GM10248 (cell line): ENCODE results near the gene MAP1LC3B2.

Experiments used
- CTCF ChIA-PET: fragments of 300-600 bp; sonication (Branson Sonifier 250); formaldehyde crosslinking; extraction: SDS; loops from one replicate; lab custom pipeline; 2021; ENCODE audit warnings: antibody characterized with exemption; lab: Yijun Ruan, JAX
- POLR2A ChIA-PET: fragments of 350-650 bp; sonication (Branson Sonifier 250); formaldehyde crosslinking; extraction: SDS; loops from one replicate; lab custom pipeline; 2020; ENCODE audit warnings: antibody characterized with exemption; lab: Yijun Ruan, JAX
- DNase-seq: peaks from one replicate; pipeline ENCODE4 v3.0.0; 2012; ENCODE audit errors: extremely low spot score
- CTCF ChIP-seq: IDR thresholded peaks from 2 replicates; pipeline ENCODE4 v1.5.1; 2012; ENCODE audit warnings: mild to moderate bottlenecking, low read depth; ENCODE audit errors: extremely low read depth, missing control alignments, control extremely low read depth

The MAP1LC3B2 gene

GRCh38 chr12:116547955-116548501 is 11.2 kb upstream of the MAP1LC3B2 start:
- DNase-seq = peak; percentile 51
- no peak for TF ChIP-seq CTCF
- CTCF ChIA-PET = interaction anchor here (1.2 to 1.9 kb wide), 2 partner anchors 11 to 12 kb away, joined by 4 to 9 read pairs; partner anchors contain the start of gene MAP1LC3B2
- POLR2A ChIA-PET = interaction anchor here (0.7 kb wide), 1 partner anchor 150 kb away, joined by 3 read pairs; no protein-coding TSS in a partner anchor

- ChIA-PET CTCF (interaction anchor here (0.9 to 1.0 kb wide), 3 partner anchors 10 to 552 kb away, joined by 3 to 4 read pairs (median 3); partner anchors contain the start of gene MAP1LC3B2), POLR2A (interaction anchor here (1.1 kb wide), 1 partner anchor 9 kb away, joined by 3 read pairs; the partner anchor contains the start of gene MAP1LC3B2)
- TF ChIP-seq CTCF = no peak
- no peak for DNase-seq
Observed at GRCh38 chr12:116549993-116550392, 9.2 kb upstream of the MAP1LC3B2 start.

- ChIA-PET CTCF (no interaction called here), POLR2A (no interaction called here)
- DNase-seq = no peak
- no peak for TF ChIP-seq CTCF
Observed at GRCh38 chr12:116551151-116551550, 8.0 kb upstream of the MAP1LC3B2 start.

- POLR2A ChIA-PET = no interaction called here
- DNase-seq = no peak
- CTCF ChIA-PET = interaction anchor here (1.1 kb wide), 1 partner anchor 8 kb away, joined by 3 read pairs; no protein-coding TSS in a partner anchor
- no peak for TF ChIP-seq CTCF
Observed at GRCh38 chr12:116551619-116551951, 7.6 kb upstream of the MAP1LC3B2 start.

- no peak for DNase-seq
- ChIA-PET POLR2A (no interaction called here), CTCF (interaction anchor here (1.1 to 1.5 kb wide), 2 partner anchors 9 to 30 kb away, joined by 3 read pairs; no protein-coding TSS in a partner anchor)
- TF ChIP-seq CTCF = no peak
Observed at GRCh38 chr12:116551952-116552772, 7.0 kb upstream of the MAP1LC3B2 start.

GRCh38 chr12:116552773-116553373 is 6.3 kb upstream of the MAP1LC3B2 start:
- no peak for TF ChIP-seq CTCF
- no peak for DNase-seq
- ChIA-PET CTCF (interaction anchor here (1.5 kb wide), 1 partner anchor 30 kb away, joined by 3 read pairs; no protein-coding TSS in a partner anchor), POLR2A (no interaction called here)
